D341Med (cell line): ENCODE data around the gene ARV1.

Experiments used
- DNase-seq: peaks from one replicate; pipeline ENCODE4 v3.0.0; 2012; ENCODE audit warnings: low spot score

ARV1 gene

DNA sequence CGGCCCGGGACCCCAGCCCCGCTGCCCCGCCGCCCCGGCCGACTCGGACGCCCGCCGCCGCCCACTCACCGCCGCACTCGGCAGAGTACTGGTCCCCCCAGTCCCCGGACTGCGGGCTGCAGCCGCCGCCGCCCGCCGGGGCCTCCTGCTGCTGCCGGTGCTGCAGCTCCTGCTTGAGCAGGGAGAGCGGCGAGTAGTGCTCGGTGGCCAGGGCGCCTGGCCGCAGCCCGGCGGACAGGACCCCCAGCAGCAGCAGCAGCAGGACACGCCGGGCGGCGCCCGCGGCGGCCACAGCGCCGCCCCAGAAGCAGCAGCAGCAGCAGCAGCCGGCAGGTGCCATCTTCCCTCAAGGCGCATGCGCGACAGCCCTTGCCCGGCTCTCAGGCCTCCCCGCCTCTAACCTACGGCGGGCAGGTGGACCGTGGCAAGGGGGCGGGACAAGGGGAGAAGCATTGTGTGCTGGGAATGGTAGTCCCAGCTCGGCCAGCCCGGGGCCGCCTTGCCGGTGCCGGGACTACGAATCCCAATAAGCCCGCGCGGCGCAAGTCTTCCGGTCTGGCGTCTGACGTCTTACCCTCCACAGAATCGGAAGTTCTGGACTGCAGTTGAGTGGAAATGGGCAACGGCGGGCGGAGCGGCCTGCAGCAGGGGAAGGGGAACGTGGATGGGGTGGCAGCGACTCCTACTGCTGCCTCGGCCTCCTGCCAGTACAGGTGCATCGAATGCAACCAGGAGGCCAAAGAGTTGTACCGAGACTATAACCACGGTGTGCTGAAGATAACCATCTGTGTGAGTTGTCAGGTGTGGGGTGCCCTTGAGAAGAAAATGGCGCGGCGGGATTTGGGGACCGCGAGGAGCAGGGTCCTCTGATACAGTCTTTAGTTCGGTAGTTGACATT lies at the start of gene ARV1, which contains the start of gene TTC13:
ARV1 (plus strand) TSS at position 604 of the 898 bp plus-strand sequence; CDS start at position 616, 12 bp downstream.
TTC13 (minus strand) TSS at position 371 of the 898 bp plus-strand sequence; CDS start at position 340, 31 bp downstream.
- DNase-seq, result peak; percentile 100

GRCh38 chr1:230930986-230931385 lies 47.9 kb upstream of the ARV1 start:
- no peak for DNase-seq

DNA sequence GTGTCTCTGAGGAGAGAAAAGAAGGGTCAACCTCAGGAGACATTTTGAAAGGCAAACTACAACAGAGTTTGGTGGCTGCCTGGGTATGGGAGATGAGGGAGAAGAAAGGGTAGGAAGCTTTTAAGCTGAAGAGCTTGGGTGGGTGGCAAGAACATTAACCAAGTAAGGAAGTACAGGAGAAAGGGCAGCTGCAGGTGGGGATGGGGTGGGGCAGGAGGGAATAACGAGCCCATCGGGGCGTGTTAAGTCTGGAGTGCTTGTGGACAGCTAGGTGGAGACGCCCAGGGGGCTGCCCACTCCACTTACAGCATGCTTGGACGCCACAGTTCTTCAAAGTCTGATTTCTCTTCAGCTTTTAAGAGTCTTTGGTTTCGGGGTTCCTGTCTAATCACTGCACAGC lies 43.0 kb upstream of the ARV1 start:
- no peak for DNase-seq

DNA sequence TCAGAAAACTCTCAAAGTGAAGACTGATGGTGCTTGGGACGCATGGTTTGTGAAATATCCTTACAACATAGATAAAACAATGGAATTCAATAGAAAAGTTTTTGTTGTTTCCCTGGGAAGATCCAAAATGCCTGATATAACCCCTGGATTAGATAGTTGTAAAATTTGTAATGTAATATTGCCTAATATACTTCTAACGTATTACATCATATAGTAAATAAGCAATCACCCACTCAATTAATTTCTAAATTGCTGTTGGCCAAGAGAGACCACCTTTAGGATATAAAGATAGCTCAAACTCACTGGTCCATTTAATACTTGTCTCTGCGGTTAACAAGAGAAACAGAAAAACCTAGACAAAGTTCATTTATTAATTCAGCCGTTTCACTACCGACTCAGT lies 42.4 kb upstream of the ARV1 start:
- no peak for DNase-seq

DNA sequence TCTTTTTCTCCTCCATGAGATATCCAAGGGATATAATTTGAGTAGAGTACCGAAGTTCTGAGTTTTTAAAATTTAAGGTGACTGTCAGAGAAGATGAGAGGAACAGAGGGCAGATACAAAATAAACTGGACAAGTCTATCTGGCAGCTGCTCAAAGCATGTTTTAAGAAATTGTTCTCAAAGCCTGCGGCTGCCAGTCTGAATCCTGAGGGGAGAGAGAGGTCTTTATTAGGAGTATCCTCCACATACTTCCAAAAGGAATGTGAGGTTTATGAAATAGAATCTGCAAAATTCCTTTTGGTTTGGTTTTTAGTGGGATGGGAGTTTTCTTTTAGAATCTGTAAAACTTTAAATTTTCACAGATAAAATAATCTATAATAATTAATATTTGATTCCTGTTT lies 41.5 kb upstream of the ARV1 start:
- DNase-seq, result no peak

GRCh38 chr1:230938924-230939368 lies 39.9 kb upstream of the ARV1 start:
- DNase-seq, result no peak

DNA sequence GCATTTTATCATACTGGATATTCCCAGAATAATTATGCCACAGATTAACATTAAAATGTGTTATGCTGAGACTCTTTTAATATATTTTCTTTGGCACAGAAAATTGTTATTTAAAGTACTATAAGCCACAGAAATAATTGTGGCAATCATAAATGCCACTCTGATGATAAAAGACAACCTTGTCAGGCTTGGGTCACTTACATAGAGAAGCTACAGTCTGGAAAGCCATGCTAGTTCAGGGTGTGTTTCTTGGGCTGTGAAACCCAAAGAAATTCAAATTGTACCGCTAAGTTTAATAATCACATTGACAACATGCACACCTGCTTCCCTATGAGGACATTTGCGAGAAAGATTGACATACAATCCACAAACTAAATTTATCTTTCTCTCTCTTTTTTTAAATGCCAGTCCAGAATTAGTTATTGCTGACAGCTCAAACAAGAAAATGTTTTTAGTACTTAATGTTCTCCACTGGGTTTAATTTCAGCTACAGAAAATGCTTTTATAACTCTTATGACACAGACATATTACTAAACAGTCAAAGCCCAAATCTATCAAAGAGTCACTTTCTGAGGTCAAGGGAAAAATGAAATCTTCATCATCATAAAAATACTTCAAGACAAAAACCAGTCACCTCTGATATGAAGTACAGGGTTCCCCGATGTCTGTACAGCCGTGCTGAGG lies 38.9 kb upstream of the ARV1 start:
- no peak for DNase-seq

GRCh38 chr1:230940848-230941247 lies 38.0 kb upstream of the ARV1 start:
- DNase-seq, result no peak

GRCh38 chr1:230943048-230943593 lies 35.8 kb upstream of the ARV1 start:
- no peak for DNase-seq

DNA sequence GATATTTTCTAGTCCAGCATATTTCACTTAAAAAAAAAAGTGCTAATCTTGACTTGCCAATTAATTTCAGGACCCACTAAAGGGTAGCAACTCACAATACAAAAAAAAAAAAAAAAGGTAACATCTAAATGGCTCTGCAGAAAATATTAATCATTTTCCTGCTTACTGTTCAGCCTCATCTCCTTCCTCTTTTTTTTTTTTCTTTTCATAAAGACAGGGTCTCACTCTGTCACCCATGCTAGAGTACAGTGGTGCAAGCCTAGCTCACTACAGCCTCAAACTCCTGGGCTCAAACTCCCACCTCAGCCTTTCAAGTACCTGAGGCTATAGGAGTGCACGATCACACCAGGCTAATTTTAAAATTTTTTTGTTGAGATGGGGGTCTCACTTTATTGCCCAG lies 30.6 kb upstream of the ARV1 start:
- DNase-seq, result no peak

DNA sequence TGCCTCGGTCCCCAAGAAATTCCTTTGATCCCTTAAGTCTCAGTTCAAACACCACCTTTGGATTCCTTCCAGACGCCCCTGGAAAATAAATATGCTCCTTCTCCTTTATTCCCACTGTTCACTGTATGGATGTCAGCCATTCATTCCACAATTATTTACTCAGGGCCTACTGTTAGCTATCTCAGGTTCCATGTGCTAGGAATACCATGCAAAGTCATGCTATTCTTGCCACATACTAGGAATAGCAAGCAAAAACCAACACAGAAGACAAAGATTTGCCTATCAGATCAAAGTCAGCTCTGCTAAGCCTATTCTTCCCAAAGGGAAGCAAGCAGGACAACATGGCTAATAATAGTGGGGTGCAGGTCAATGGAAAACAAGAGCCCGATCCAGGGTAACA lies 30.0 kb upstream of the ARV1 start:
- DNase-seq, result no peak

GRCh38 chr1:230950404-230950803 lies 28.5 kb upstream of the ARV1 start:
- no peak for DNase-seq

GRCh38 chr1:230957580-230957989 lies 21.3 kb upstream of the ARV1 start:
- no peak for DNase-seq

GRCh38 chr1:230958370-230958769 lies 20.5 kb upstream of the ARV1 start:
- no peak for DNase-seq

- DNase-seq, result no peak
Observed at GRCh38 chr1:230964896-230965295, 14.0 kb upstream of the ARV1 start.

DNA sequence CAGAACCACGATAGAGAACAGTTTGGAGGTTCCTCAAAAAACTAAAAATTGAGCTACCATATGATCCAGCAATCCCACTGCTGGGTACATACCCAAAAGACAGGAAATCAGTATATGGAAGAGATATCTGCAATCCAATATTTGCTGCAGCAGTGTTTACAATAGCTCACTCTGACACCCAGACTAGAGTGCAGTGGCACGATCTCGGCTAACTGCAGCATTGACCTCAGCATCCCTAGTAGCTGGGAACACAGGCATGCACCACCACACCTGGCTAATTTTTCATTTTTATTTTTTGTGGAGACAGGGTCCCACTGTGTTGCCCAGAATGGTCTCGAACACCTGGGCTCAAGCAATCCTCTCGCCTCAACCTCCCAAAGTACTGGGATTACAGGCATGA lies 13.4 kb upstream of the ARV1 start:
- no peak for DNase-seq

DNA sequence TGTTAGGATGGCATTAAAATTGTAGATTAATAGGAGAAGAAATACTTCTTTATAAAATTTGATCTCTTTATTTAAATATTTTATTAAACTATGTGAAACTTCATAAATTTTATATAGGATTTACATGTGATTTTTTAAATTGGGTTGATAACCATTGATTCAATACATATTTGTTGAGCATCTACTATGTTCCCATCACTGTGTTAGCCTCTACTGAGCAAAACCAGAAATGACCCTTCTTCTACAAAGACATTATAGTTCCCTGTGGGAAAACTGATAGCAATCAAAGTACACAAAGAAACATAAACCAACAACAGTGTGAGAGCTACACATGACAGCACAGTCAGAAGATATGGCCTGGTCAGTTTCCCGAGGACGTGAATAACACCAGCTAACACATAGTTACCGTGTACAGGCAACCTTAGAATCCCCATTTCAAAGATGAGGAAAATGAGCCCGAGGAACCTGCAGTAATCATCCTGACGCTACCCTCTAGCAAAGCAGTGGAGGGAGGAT lies 12.5 kb upstream of the ARV1 start:
- no peak for DNase-seq

DNA sequence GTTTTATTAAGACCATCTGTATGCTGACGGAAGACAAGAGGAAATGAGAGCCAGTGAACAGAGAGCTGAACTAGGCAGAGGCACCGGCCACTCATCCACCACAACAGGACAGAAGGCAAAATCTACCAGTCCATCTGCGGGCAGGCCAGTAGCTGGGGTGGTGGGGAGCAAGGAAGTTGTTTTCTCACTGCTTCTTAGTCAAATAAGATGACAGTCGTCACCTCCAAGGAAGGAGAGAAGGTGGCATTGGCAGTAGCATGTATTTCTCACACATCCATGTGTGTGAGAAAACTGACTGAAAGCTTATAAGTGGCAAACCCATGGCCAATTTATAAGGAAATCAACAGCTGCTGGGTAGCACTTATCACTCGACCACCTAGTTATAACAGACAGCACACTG lies 8.5 kb upstream of the ARV1 start:
- DNase-seq, result no peak

DNA sequence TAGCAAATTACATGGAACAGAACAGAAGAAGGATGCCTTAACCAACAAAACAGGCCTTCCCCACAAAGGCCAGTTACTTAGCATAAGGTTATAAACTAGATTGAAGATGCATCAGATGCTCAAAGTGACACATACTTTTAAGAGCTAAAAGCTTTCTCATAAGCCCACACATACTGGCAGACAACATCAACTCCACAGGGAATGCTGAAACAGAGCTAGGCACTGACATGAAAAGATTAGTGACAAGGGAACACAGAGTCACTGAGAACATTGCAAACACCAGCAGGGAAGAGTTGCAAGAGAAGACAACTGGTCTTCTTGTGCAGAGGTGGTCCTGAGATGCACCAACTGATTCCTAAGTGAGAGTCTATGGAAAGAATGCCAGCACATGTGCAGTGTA lies 7.1 kb upstream of the ARV1 start:
- DNase-seq, result no peak

GRCh38 chr1:230972855-230973271 lies 6.0 kb upstream of the ARV1 start:
- DNase-seq, result no peak

GRCh38 chr1:230975636-230976035 lies 3.3 kb upstream of the ARV1 start:
- no peak for DNase-seq

- DNase-seq, result no peak
Observed at GRCh38 chr1:230976360-230976759, 2.5 kb upstream of the ARV1 start.
